Stimulated activated CD8-positive, alpha-beta memory T cell treated with anti-CD3 and anti-CD28 coated beads, Interleukin-7, amount 100 ng/mL, for 1 hour (primary cell): ENCODE results near the gene PJA2.

ENCODE experiments used
- DNase-seq, 2 donors: peaks; one replicate each; pipeline ENCODE4 v3.0.0-alpha.2; 2020; ENCODE audit warnings: low read depth in 2 of 2

The PJA2 gene

DNA sequence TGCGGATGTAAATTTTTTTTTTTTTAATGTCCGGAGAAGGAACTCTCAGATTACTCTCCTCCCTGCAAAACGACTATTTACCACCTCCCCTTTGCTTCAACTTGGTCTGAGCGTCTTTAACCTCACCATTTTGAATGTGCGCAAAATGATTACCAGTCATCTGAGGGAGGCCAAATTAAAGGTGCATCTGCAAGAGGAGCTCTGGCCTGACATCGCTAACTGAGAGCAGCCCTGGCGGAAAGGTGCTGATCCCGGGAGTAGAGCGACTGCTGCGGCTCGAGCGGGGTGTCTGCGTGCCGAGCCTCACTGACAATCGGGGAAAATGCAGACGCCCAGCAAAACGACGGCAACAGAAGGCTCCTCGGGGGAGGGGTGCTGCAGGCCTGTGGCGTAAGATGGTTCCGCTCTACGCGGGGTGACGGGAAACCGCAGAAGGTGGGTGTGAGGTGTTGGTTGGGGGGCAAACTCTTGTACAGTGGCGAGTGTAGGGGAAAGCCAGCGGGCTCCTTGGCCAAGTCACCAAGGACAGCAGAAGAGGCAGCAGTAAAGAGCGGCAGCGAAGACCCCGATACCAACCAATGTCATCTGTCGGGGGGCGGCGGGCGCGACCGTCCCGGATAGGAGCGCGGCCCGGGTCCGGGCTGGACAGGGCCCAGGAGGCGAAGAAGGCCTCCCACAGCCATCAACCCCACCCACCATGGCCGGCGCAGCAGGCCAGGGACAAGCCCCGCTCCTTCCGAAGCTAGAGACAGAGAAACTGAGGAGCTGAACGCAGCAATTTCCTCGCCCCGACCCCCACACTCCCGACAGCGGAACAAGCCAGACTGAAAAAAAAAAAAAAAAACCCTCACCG is 557 bp downstream of the PJA2 start:
- DNase-seq = peak; percentile 54 to 63

DNA sequence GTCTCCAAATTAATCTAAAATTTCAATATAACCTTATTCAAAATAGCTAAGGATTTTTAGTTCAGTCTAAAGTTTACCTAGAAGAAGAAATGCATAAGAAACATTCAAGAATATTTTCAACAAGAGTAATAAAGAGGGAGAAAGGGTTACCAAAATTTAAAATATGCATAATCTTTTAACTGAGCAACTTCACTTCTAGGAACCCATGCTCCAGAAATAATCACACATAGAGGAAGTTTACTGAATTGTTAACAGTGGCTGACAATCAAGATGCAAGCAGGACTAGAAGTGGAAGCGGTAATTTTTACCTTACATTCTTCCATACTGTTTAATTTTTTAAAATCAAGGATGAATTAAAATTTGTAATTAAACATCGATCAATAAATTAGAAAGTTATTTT is 1.9 kb downstream of the PJA2 start:
- DNase-seq = no peak

DNA sequence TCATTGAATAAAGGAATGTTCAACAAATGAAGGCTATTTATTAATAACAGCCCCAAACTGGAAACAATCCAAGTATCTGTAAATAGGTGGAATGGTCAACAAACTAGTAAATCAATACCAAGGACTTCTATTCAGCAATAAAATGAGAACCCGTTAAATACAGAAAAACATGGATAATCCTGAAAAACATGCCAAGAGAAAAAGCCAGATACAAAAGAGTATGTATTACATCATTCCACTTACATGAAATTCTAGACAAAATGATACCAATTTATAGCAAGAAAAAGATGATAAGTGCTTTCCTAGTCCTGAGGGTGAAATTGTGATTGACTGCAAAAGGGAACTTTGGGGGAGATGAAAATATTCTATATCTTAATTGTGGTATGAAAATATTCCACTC is 3.1 kb downstream of the PJA2 start:
- no peak for DNase-seq

DNA sequence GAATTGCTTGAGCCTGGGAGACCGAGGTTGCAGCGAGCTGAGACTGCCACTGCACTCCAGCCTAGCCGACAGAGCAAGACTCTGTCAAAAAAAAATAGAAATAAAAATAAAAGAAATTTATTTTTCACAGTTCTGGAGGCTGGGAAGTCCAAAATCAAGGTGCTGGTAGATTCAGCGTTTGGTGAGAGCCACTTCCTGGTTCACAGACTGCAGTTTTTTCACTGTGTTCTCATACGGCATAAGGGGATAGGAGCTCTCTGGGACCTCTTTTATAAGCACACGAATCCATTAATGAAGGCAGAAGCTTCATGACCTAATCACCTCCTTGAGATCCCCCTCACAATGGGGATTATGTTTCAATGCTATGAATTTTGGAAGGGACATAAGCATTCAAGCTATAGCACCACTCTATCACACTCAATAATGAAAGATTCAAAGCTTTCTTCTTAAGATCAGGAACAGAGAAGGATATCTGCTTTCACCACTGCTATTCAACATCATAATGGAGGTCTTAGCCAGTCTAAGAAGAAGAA is 5.3 kb downstream of the PJA2 start:
- DNase-seq = no peak

DNA sequence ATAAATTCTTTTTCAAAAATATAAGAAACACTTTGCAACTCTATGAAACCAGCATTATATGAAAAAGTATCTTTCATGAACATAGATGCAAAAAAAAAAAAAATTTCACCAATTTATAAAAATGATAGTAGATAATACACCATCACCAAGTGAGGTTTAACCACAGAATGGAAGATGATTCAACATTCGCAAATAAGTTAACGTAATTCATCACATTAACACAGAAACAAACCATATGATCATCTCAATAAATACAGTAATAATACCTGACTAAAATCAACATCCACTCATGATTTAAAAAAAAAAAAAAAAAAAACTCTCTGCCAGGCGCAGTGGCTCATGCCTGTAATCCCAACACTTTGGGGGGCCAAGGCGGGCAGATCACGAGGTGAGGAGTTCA is 6.3 kb downstream of the PJA2 start:
- DNase-seq = no peak

DNA sequence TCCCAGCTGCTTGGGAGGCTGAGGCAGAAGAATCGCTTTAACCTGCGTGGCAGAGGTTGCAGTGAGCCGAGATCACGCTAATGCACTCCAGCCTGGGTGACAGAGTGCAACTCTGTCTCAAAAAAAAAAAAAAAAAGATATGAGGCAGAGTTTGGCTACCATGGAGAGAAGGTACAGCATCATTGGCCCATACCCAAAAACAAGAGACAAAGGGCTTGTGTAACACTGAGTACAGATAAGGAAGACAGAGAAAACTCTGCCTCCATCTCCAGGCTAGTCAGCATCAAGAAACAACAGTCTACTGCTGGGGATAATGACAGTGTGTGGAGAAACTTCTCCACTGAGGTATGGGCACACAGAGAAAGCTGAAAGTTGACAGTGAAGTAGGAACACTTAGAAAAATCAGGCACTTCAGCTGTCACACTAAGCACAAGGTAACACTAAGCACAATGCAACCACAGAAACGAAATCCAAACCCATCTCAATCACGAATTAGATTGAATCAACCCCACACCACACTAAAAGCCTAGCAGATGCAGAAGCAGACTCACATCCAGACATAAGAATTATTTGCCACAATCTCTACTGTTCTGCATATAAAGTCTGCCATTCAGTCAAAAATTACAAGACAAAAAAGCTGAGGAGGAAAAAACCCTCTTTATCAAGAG is 10.5 kb downstream of the PJA2 start:
- no peak for DNase-seq

DNA sequence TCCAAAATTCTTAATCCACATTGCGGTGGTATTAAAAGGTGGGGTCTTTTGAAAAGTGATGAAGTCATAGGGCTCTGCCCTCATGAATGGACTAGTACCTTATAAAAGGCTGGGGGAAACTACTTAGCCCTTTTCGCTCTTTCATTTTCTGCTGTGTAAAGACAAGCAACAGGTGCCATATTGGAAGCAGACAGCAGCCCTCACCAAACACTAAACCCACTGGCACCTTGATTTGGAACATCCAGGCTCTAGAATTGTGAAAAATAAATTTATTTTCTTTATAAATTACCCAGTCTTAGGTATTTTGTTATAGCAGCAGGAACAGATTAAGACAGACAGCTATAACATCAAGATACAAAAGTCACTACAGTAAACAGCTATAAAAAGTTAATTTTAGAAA is 12.8 kb downstream of the PJA2 start:
- DNase-seq = no peak

DNA sequence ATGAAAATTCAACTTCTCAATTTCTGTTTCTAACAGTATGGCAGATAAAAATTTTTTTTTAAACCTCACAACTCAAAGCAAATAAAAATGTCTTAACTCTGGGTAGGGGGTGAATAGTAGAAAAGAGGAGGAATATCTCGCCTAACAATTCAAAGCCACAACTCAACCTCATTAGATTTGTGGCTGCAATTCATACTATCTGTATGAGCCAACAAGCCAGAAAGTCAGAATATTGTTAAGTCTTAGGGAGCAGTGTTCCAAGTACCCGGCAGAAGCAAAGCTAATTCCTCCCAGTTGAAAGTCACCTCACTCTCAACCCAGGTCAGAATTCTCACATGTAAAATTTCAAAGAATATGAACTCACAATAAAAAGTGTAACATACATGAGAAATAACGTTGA is 15.0 kb downstream of the PJA2 start:
- DNase-seq = no peak

DNA sequence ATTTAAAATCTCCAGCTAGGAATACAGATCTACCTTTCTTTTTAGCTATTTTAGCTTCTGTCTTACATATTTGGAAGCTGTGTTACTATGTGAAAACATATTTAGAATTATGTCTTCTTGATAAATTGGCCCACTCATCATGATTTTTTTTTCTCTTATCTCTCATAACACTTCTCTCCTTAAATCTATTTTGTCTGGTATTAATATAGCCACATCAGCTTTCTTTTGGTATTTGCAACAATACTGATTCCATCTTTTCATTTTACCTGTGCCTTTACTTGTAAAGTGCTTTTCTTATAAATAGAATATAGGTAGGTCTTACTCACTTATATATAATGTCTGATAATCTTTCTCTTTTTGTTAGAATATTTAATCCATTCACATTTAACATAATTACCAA is 19.6 kb downstream of the PJA2 start:
- DNase-seq = no peak

DNA sequence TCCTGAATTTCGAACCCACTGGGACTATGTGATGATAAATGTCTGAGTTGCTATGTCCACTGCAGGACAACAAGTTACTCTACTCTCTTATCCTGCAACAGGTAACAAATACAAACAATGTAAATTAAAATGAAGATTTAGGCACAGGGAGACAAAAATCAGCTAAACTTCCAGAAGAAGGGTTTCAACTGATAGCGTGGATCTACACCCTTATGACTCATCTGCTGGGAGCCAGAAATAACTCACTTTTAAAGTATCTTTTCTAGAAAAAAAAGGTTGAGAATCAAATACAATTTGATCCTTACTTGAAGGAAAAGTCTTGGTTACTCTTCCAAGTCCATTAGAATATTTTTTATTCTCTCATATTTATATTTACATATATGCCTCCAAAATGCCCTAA is 21.4 kb downstream of the PJA2 start:
- DNase-seq = no peak

DNA sequence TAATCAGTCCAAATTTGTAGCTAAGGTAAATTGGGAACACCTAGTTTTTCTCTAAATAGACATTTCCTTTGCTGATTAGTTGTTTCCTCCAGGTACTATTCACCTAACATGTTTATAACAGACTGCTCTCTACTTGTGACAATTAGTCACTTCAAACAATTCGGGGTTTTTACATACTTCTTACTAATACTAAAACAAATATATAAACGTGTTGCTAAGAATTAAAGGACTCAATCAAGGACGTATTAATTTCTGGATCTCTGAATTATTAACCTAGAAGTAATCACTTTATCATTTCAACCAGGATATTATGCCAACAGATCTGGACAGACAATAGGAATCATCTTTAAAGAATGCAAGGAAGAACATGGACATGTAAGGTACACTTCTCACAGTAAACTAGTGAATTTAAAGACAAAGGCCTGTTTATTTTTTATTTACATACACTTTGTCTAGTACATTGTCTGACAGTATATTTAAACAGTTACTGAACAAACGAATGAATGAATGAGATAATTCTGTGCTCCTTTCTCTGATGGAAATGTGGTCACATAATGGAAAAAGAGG is 22.3 kb downstream of the PJA2 start:
- DNase-seq = no peak

DNA sequence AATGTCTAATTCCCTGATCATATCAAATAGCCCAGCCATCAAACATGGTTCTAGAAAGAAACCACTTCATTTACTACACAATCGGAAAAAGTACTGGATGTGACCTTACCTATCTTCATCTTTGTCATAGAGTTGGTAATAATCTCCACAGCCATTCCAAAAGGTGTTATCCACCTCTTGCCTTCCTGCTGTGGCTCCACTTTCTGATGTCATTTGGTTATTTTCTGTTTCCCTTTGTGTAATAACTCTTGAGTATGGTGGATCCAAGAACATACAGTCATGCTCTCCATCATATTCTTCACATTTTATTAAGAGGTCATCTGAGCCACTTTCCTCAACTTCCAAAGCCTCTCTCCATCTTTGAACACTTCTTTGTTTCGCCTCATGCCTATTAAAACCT is 31.7 kb downstream of the PJA2 start:
- no peak for DNase-seq

DNA sequence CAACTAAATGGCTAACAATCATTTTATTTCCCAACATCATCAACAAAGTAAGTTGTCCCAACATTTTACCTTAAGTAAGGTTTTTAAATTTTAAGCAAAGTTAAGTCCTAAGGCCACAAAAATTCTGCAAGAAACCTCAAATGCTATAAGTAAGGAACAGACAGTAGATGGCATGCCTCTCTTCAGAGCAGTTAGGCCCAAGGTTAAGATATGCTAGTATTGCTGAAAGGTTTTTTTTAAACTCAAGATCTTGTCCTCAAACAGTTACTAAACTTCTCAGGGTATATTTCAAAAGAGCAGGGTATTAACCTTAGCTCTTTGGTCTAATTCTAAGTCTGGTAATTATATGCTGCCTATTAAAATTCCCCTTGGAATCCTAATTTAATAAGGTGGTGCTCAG is 35.1 kb downstream of the PJA2 start:
- DNase-seq = no peak

DNA sequence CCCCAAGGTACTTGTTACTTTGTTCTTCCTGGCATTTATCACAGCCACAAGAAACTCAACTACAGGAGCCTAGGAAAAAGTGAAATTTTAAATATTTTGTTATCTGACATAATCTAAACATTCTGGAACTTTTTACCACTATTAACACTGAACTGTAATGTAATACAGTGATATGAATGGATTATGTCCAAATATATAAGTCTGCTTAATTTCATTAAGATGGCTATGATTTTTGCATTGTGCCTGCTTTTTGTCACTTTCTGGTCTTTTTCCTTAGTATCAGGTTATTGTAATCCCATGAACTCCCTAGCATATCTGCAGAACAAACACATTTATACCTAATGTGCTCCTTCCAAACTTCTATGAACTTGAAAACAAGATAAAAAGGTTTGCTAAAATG is 35.8 kb downstream of the PJA2 start:
- DNase-seq = no peak

DNA sequence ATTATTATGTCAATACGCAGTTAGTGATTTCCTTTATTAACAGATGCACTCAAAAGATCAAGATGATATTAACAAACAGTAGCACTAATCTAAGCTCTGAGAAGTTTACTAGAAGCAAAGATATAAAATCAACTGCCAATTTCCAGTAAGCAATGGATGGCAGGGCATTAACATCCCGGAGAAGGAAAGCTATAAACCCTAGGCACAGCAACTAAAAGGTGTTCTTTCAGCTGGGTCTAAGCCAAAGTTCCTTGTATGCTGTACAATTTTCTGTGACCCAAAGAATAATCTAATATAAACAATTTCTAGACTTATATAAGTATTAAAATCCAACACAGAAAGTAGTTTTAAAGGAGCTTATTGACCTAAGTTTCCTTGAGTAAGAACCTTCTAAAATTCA is 39.4 kb downstream of the PJA2 start:
- DNase-seq = no peak

DNA sequence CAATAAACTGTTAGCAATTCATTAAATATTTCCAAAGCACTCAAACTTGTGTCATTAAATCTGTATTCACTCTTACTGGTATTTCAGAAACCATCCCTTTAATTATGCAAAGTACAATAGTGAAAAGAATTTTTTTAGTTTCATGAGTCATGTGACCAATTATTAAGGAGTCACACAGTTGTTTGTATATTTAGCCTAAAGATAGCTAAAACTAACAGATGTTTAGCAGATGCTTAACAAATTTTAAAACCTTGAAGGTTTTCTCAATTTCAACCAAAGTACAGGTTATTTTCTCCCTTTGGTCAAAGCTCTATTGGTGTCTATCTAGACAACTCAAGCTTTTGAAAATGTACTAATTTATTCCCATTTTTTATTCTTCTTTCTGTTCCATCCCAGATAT is 44.1 kb downstream of the PJA2 start:
- DNase-seq = no peak

DNA sequence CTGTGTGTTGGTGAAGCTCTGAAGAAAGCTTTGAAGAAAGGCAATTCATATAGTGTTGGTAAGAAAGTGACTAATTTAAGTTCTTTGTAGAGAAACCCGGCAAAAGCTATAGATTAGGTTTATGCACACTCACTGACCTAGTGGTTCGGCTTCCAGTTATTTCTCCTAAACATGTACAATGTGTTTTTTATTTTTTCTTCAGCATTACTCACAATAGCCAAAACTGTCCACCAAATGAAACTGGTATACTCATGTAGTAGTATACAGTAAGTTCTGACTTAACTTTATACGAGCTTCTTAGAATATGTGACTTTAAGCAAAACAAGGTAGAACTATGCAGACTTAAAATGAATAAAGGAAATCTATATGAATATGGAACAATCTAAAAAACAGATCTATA is 44.8 kb downstream of the PJA2 start:
- no peak for DNase-seq

DNA sequence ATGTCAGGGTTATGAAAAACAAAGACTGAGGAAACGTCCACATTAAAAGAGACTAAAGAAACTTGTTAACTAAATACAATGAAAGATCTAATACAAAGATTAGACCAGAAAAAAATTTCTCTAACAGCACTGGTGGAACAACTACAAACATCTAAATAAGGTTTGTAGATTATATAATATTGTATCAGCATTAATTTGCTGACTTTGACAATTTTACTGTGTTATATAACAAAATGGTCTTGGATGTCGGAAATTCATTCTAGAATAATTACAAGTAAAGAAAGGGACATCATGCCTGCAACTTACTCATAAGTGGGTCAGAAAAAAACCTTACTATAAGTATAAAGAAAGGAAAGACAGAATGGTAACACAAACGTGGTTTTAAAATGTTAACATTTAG is 50.1 kb downstream of the PJA2 start:
- DNase-seq = no peak

DNA sequence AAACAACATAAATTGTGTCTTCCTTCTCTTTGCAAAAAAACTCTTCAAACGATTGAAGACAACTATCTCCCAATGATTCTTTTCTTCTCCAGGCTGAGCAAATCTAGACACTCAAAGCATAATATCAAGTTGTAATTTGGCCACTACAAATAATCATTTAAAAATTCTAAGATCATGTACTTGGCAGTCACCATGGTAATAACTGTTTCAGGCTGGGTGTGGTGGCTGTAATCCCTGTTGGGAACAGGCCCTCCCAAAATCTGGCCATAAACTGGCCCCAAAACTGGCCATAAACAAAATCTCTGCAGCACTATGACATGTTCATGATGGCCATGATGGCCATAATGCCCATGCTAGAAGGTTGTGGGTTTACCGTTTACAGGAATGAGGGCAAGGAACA is 52.0 kb downstream of the PJA2 start:
- no peak for DNase-seq

DNA sequence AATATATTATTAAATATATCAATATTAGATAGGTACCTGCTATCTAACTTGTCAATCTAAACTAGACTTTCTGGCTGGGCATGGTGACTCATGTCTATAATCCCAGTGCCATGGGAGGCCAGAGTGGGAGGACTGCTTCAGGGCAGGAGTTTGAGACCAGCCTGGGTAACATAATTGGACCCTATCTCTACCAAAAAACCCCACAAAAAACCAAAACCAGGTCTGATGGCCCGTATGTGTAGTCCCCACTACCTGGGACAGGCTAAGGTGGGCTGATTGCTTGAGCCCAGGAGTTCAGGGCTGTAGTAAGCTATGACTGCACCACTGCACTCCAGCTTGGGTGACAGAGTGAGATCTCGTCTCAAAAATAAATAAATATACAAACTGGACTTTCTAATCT is 55.0 kb downstream of the PJA2 start:
- DNase-seq = no peak

DNA sequence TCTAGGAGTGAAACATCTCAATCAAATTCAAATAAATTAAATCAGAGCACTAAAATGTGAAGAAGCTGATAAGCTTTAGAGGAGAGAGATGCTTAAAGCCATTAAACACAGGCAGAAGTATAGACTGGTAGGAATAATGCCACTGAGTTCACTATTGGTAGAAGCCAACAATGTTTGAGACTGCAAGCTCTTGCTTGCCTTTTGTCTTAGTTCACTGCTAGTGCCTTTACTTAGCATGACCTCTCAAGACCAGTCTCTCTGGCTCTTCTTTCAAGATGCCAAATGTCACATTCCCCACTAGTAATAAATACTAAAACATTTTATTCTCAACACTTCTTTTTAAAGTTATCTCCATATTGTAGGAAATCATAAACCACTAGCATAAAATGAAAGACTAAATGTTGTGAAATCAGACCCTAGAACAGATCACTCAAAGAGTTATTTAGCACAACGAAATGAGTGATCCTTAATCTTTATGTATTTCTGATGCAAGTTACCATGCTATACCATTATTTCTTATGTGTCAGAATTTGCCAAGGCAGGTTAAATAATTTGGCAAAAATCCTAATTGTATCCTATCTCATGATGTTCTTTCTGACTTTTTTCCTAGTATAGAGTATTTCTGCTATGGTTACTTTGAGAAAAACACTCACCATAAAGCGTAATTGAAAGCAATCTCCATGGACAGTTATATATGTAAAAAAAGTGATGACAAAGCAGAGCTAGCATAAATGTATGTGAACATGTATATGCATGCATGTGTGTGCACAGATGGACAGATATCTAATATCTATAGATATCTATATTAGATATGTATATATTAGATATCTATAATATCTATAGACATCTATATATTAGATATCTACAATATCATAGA is 57.5 kb downstream of the PJA2 start:
- DNase-seq = no peak
